ENCODE measurements around the gene ATP10A.

Gene ATP10A

GRCh38 chr15:25863111-25863967 lies at the start of gene ATP10A:
Gene ATP10A, minus strand, starts transcription at chr15:25863327. Its CDS starts 231 bp downstream, at chr15:25863096.
- DNase-seq, result peak in 1 of 4 experiments; percentile 45

GRCh38 chr15:25912035-25912434 lies 48.9 kb upstream of the ATP10A start:
- no peak for DNase-seq

GRCh38 chr15:25910832-25911231 lies 47.7 kb upstream of the ATP10A start:
- DNase-seq, result no peak

GRCh38 chr15:25909806-25910205 lies 46.7 kb upstream of the ATP10A start:
- DNase-seq, result no peak

GRCh38 chr15:25909325-25909724 lies 46.2 kb upstream of the ATP10A start:
- DNase-seq, result no peak

- no peak for DNase-seq
Measured at GRCh38 chr15:25905140-25905539, 42.0 kb upstream of the ATP10A start.

GRCh38 chr15:25903024-25903581 lies 40.0 kb upstream of the ATP10A start:
- DNase-seq, result no peak

- no peak for DNase-seq
Measured at GRCh38 chr15:25901811-25902605, 38.9 kb upstream of the ATP10A start.

GRCh38 chr15:25900901-25901300 lies 37.8 kb upstream of the ATP10A start:
- no peak for DNase-seq

- no peak for DNase-seq
Measured at GRCh38 chr15:25900431-25900830, 37.3 kb upstream of the ATP10A start.

GRCh38 chr15:25899870-25900269 lies 36.7 kb upstream of the ATP10A start:
- no peak for DNase-seq

GRCh38 chr15:25897658-25898057 lies 34.5 kb upstream of the ATP10A start:
- no peak for DNase-seq

- DNase-seq, result no peak
Measured at GRCh38 chr15:25894371-25894902, 31.3 kb upstream of the ATP10A start.

GRCh38 chr15:25893596-25893995 lies 30.5 kb upstream of the ATP10A start:
- no peak for DNase-seq

- no peak for DNase-seq
Measured at GRCh38 chr15:25892126-25892525, 29.0 kb upstream of the ATP10A start.

GRCh38 chr15:25891081-25891480 lies 28.0 kb upstream of the ATP10A start:
- DNase-seq, result no peak

- DNase-seq, result no peak
Measured at GRCh38 chr15:25890529-25890928, 27.4 kb upstream of the ATP10A start.

GRCh38 chr15:25887870-25888269 lies 24.7 kb upstream of the ATP10A start:
- no peak for DNase-seq

- no peak for DNase-seq
Measured at GRCh38 chr15:25886498-25887140, 23.5 kb upstream of the ATP10A start.

GRCh38 chr15:25884370-25884769 lies 21.2 kb upstream of the ATP10A start:
- no peak for DNase-seq

GRCh38 chr15:25883463-25884259 lies 20.5 kb upstream of the ATP10A start:
- no peak for DNase-seq

GRCh38 chr15:25882466-25882865 lies 19.3 kb upstream of the ATP10A start:
- no peak for DNase-seq

Measured in activated naive CD4-positive, alpha-beta T cell (primary cell).